GM20431 (cell line): ENCODE data around the gene RPS19BP1.

Source experiments
- in situ Hi-C: fragments of 300-500 bp; cut with MseI, MboI; formaldehyde crosslinking; loops from one replicate; pipeline ENCODE4 v1.15.0; 2020; ENCODE audit warnings: low sequenced_read_pairs; ENCODE audit not compliant: unreplicated experiment

The RPS19BP1 gene

GRCh38 chr22:39518996-39519680, 13.4 kb downstream of the RPS19BP1 start:
- in situ Hi-C loops, result loop anchor here (25.0 kb wide), 2 partner anchors 182 to 357 kb away; partner anchors contain the start of genes CBX7 and SYNGR1

GRCh38 chr22:39518144-39518786, 14.3 kb downstream of the RPS19BP1 start:
- in situ Hi-C loops, result loop anchor here (25.0 kb wide), 2 partner anchors 181 to 356 kb away; partner anchors contain the start of genes CBX7 and SYNGR1

DNA sequence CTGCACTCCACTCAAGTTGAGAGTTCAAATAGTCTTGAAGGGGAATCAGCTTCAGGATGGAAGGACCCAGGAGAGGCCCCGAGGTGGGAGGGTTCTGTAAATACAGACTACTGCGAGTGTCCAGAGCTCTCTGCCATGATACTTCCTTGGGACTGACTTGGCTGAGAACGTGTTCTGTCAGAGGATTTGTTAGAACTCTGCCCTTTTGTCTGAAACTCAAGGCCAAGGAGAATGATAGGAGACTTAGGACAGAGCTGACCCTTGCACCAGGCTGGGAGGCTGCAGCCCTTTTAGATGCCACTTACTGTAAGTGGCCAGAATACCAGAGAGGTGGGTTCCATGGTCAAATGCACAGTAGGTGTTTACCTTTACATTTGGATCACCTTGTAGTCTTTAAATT, 15.1 kb downstream of the RPS19BP1 start:
- in situ Hi-C loops, result loop anchor here (25.0 kb wide), 2 partner anchors 180 to 355 kb away; partner anchors contain the start of genes CBX7 and SYNGR1

- in situ Hi-C loops, result loop anchor here (25.0 kb wide), 2 partner anchors 178 to 353 kb away; partner anchors contain the start of genes CBX7 and SYNGR1
Measured at GRCh38 chr22:39515266-39516050, 17.1 kb downstream of the RPS19BP1 start.

DNA sequence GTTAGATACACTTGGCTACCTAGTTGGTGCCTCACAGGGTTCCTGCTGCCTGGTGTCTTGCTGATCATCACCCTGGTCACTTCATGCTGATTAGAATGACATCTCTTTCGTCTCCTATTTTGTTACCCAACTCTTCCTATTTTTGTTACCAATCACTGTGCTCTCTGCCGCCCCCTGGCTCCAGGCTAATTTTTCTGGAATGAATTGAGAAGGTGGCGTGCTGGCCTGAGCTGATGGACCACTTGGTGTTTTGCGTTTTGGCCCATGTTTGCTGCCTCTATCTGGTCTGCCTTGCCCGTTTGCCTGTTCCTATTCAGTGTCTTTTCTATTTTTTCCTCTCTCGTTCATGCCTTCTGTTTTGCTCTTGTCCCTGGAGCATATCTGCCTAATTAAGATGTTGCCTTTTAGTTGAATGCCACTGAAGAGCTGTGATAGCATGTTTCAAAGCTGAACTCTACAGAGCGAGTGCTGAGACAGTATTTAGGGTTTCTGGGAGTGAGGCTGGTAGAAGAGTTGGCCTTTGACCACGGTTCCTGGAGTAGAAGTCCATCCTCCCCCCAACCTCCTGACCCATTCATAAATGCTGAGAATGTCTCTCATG, 18.1 kb downstream of the RPS19BP1 start:
- in situ Hi-C loops, result loop anchor here (25.0 kb wide), 2 partner anchors 177 to 352 kb away; partner anchors contain the start of genes CBX7 and SYNGR1

- in situ Hi-C loops, result loop anchor here (25.0 kb wide), 2 partner anchors 176 to 351 kb away; partner anchors contain the start of genes CBX7 and SYNGR1
Measured at GRCh38 chr22:39513791-39514190, 18.8 kb downstream of the RPS19BP1 start.

GRCh38 chr22:39512026-39512425, 20.5 kb downstream of the RPS19BP1 start:
- in situ Hi-C loops, result loop anchor here (25.0 kb wide), 2 partner anchors 175 to 350 kb away; partner anchors contain the start of genes CBX7 and SYNGR1

GRCh38 chr22:39511226-39511625, 21.3 kb downstream of the RPS19BP1 start:
- in situ Hi-C loops, result loop anchor here (25.0 kb wide), 2 partner anchors 174 to 349 kb away; partner anchors contain the start of genes CBX7 and SYNGR1

DNA sequence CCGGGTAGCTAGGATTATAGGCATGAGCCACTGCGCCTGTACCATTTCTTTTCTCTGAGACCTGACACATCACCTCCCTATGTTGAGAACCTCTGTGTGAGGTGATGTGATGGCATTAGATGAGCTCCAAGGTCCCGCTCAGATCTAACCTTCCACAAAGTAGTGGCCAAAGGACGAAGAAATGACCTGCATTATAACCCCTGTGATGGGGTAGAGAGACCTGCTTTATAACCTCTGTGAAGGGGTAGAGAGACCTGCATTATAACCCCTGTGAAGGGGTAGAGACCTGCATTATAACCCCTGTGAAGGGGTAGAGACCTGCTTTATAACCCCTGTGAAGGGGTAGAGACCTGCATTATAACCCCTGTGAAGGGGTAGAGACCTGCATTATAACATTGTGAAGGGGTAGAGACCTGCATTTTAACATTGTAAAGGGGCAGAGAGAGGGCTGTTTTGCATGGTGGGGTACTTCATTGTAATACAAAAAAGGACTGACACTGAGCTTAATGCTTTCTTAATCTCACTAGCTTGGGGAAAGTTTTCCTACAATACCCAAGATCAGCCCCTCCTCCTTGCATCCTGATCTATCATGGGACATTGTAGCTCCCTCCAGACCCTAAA, 21.9 kb downstream of the RPS19BP1 start:
- in situ Hi-C loops, result loop anchor here (25.0 kb wide), 2 partner anchors 173 to 348 kb away; partner anchors contain the start of genes CBX7 and SYNGR1

DNA sequence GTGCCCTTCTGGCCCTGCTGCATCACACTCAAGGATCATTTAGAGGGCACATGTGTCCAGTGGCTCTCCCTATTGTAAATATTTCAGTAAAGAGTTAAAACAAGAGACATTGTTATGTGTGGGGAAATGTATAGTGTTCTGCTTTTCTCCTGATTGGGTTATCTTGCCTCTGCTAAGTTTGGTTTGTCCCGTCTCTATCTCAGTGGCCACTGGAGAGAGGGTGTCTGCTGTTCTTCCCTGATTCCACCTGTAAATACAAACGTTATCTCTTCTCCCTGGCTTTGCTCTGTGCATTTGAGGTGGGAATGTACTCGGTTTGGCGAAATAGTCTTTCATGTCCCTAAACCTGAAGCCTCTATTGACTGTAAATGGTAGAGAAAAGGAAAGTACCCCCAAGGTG, 24.2 kb downstream of the RPS19BP1 start:
- in situ Hi-C loops, result loop anchor here (25.0 kb wide), 2 partner anchors 171 to 346 kb away; partner anchors contain the start of genes CBX7 and SYNGR1

DNA sequence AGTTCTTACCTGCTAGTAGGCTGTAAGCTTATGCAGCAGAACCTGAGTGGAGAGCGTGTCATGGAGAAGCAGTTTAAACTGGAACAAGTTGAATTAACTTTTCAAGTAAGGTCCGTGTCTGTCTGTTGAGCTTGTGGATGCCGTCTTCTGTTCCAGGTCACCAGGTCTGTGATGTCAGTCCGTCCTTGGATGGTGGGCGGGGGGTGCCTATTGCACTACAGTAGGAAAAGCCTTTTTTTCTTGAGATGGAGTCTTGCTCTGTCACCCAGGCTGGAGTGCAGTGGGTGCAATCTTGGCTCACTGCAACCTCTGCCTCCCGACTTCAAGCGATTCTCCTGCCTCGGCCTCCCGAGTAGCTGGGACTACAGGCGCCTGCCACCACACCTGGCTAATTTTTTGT, 25.5 kb downstream of the RPS19BP1 start:
- in situ Hi-C loops, result loop anchor here (25.0 kb wide), 2 partner anchors 170 to 345 kb away; partner anchors contain the start of genes CBX7 and SYNGR1

DNA sequence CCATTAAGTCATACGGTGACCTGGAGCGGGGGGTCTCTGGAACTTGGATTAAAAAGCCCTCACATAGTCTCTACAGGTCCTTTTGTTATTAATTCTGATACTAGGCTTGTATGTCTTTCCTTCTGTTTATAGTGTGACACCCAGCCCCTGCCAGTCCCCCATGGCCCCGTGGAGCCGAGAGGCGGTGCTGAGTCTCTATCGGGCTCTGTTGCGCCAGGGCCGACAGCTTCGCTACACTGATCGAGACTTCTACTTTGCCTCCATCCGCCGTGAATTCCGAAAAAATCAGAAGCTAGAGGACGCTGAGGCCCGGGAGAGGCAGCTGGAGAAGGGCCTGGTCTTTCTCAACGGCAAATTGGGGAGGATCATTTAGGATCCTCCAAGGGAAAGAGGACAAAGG, 28.5 kb downstream of the RPS19BP1 start:
- in situ Hi-C loops, result loop anchor here (25.0 kb wide), 2 partner anchors 167 to 342 kb away; partner anchors contain the start of genes CBX7 and SYNGR1

DNA sequence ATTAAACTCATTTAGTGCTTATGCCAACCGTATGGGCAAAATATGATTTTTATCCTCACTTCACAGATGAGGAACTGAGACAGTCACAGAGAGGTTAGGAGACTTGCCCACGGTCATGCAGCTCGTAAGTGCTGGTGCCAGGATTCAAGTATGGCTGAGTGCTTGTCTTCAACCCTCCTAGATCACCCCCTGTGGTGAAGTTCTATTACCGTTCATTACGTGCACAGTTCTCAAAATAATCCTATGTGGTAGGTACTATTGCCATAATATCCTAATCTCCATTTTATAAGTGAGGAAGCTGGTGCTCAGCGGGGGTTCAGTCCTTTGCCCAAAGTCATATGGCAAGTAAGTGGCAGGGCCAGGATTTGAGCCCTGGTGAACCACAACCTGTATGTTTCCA, 28.9 kb downstream of the RPS19BP1 start:
- in situ Hi-C loops, result loop anchor here (25.0 kb wide), 2 partner anchors 166 to 341 kb away; partner anchors contain the start of genes CBX7 and SYNGR1

GRCh38 chr22:39502789-39503409, 29.6 kb downstream of the RPS19BP1 start:
- in situ Hi-C loops, result loop anchor here (25.0 kb wide), 2 partner anchors 166 to 341 kb away; partner anchors contain the start of genes CBX7 and SYNGR1

GRCh38 chr22:39502109-39502788, 30.3 kb downstream of the RPS19BP1 start, which contains the start of gene MIEF1:
TSS of gene MIEF1 (plus strand) at chr22:39502290. CDS start at chr22:39511295, 9,005 bp downstream.
- in situ Hi-C loops, result loop anchor here (25.0 kb wide), 2 partner anchors 165 to 340 kb away; partner anchors contain the start of genes CBX7 and SYNGR1

GRCh38 chr22:39501644-39502108, 30.9 kb downstream of the RPS19BP1 start:
- in situ Hi-C loops, result loop anchor here (25.0 kb wide), 2 partner anchors 164 to 339 kb away; partner anchors contain the start of genes CBX7 and SYNGR1

GRCh38 chr22:39500101-39500500, 32.4 kb downstream of the RPS19BP1 start:
- in situ Hi-C loops, result loop anchor here (25.0 kb wide), 2 partner anchors 163 to 338 kb away; partner anchors contain the start of genes CBX7 and SYNGR1
